ENCODE measurements around the gene COL16A1.

DNA sequence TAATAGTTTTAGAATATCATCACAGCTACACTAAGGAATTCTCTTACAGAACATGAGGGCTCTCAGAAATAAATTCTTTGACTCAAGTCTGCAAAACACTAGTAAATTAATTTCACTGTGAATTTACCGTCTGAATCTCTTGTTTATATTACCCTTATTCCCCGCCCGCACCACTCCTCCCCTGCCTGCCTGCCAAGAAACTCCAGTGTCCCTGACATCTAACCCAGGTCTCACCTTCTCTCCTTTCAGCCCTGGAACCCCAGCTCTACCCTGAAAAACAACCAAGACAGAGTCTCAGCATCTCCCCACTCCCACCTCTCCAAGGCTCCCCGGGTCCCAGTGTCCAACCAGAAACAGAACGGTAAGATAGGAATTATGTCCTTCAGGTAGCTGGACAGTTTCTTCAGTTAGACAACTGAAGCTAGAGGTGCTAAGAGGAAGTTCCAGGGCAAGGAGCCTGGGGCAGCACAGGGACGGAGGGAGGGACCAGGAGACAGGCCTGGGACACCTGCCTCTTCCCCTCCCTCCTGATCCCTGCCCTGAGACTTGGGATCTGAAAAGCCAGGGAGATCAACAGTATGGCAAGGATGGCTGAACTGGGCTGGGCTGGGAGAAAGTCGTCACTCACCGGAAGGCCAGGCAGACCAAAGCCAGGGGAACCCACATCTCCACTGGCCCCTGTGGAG lies 15.4 kb downstream of the COL16A1 start:
- TF ChIP-seq POLR2A (IDR thresholded peaks at IDR 0.05) (no peak), EP300 (IDR thresholded peaks at IDR 0.05) (no peak)
- TF ChIP-seq, protein P1, sequence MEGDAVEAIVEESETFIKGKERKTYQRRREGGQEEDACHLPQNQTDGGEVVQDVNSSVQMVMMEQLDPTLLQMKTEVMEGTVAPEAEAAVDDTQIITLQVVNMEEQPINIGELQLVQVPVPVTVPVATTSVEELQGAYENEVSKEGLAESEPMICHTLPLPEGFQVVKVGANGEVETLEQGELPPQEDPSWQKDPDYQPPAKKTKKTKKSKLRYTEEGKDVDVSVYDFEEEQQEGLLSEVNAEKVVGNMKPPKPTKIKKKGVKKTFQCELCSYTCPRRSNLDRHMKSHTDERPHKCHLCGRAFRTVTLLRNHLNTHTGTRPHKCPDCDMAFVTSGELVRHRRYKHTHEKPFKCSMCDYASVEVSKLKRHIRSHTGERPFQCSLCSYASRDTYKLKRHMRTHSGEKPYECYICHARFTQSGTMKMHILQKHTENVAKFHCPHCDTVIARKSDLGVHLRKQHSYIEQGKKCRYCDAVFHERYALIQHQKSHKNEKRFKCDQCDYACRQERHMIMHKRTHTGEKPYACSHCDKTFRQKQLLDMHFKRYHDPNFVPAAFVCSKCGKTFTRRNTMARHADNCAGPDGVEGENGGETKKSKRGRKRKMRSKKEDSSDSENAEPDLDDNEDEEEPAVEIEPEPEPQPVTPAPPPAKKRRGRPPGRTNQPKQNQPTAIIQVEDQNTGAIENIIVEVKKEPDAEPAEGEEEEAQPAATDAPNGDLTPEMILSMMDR (IDR thresholded peaks at IDR 0.05), result no peak

All from tibial nerve (tissue), 4 donors.